Measurements from ENCODE around the gene ANKRD39.

DNA sequence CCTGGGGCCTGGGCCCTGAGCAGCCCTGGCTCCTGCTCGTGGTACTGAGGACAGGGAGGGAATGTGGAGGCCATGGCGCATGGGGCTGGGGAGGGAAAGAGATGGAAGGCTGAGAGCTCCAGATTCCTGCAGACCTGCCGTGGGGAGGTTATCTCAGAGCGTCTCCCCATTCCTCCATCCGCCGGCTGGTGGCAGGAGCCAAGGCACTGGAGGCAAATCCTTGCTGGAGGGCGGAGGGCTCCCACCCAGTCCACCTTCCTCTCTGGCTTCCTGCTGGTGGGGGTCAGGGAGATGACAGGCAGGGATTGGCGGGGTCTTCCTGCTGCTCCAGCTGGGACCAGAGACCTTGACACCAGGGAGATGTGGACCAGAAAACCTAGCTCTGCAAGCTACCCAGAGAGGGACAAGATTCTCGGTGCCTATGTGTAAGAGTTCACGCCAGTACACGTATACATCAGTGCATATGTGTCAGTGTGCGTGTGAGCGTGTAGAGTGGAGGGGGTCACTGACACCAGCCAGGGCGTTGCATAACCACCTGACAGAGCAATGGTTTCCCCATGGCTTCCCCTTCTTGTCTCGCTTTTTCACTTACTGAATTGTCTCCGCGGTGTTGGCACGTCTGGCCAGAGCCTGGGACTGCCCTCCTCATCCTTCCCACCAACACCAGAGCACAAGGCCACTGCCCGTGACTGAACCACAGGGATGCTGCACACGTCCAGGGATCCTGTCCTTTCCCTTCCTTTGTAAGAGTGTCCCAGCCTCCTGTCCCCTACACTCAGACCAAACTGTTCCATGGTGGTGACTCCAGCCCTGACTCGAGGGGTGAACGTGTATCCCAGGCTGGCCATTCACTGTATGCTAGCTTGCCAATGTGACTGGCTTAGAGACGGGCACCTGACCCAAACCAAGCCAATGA is 27.9 kb upstream of the ANKRD39 start:
- TF ChIP-seq, protein P1, sequence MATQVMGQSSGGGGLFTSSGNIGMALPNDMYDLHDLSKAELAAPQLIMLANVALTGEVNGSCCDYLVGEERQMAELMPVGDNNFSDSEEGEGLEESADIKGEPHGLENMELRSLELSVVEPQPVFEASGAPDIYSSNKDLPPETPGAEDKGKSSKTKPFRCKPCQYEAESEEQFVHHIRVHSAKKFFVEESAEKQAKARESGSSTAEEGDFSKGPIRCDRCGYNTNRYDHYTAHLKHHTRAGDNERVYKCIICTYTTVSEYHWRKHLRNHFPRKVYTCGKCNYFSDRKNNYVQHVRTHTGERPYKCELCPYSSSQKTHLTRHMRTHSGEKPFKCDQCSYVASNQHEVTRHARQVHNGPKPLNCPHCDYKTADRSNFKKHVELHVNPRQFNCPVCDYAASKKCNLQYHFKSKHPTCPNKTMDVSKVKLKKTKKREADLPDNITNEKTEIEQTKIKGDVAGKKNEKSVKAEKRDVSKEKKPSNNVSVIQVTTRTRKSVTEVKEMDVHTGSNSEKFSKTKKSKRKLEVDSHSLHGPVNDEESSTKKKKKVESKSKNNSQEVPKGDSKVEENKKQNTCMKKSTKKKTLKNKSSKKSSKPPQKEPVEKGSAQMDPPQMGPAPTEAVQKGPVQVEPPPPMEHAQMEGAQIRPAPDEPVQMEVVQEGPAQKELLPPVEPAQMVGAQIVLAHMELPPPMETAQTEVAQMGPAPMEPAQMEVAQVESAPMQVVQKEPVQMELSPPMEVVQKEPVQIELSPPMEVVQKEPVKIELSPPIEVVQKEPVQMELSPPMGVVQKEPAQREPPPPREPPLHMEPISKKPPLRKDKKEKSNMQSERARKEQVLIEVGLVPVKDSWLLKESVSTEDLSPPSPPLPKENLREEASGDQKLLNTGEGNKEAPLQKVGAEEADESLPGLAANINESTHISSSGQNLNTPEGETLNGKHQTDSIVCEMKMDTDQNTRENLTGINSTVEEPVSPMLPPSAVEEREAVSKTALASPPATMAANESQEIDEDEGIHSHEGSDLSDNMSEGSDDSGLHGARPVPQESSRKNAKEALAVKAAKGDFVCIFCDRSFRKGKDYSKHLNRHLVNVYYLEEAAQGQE (IDR thresholded peaks at IDR 0.05; ENCODE audit: unreplicated experiment) = no peak
- TF ChIP-seq POLR2AphosphoS5 (IDR thresholded peaks at IDR 0.05; ENCODE audit: low read depth) = no peak
- TF ChIP-seq, protein P2, sequence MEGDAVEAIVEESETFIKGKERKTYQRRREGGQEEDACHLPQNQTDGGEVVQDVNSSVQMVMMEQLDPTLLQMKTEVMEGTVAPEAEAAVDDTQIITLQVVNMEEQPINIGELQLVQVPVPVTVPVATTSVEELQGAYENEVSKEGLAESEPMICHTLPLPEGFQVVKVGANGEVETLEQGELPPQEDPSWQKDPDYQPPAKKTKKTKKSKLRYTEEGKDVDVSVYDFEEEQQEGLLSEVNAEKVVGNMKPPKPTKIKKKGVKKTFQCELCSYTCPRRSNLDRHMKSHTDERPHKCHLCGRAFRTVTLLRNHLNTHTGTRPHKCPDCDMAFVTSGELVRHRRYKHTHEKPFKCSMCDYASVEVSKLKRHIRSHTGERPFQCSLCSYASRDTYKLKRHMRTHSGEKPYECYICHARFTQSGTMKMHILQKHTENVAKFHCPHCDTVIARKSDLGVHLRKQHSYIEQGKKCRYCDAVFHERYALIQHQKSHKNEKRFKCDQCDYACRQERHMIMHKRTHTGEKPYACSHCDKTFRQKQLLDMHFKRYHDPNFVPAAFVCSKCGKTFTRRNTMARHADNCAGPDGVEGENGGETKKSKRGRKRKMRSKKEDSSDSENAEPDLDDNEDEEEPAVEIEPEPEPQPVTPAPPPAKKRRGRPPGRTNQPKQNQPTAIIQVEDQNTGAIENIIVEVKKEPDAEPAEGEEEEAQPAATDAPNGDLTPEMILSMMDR (conservative IDR thresholded peaks at IDR 0.05; ENCODE audit: low read depth in 2 of 2) = no peak
- TF ChIP-seq EZH2phosphoT487 (IDR thresholded peaks at IDR 0.05; ENCODE audit: unreplicated experiment) = no peak

Data from GM23338 (cell line).